22Rv1 (cell line): ENCODE results near the gene DACH1.

Experiments used
- H3K27ac ChIP-seq: fragments of 450-650 bp; 2 replicates; pipeline ENCODE4 v1.5.1; 2017
- ZFX ChIP-seq: fragments of 450-650 bp; IDR thresholded peaks from 2 replicates; pipeline ENCODE4 v1.6.1; 2017; ENCODE audit warnings: antibody characterized with exemption, borderline replicate concordance
- TF ChIP-seq, protein P1 (sequence below): fragments of 450-650 bp; IDR thresholded peaks from 2 replicates; pipeline ENCODE4 v1.5.1; 2017; ENCODE audit warnings: mild to moderate bottlenecking

Gene DACH1

DNA sequence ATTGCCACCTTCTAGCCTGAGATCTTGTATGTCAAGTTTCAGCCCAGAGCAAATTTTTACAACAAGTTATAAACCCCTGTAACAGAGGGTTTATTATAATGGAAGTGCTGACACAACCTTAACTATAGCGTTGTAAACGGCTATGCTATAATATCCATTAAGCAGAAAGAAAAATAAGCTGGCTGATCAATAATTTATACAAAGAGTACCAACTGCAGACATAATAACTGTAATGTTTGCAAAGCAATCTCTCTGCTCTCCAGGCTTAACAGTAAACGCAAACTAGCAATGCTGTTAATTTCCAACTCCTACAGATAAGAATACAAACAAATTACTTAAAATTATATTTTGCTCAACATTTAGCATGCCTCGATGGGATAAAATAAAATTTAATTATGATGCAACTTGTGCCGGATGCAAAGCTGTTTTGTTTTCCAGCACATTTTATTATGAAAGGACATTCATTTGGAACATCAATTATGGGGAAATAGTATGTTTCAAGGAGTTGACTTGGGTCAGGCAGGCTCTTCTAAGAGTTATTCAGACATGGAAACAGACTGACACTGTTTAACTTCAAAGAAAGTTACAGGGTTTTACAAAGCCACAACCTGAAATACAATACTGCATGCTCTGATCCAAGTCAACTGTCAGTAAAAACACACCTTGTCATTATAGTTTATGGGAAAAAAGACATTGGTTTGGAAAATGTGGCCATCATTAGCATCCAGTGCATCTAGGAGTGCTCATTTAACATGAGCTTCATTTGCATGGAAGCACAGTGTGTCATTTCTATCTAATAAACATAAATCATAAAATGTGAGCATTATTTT, 6.6 kb upstream of the DACH1 start:
- TF ChIP-seq, protein P1, sequence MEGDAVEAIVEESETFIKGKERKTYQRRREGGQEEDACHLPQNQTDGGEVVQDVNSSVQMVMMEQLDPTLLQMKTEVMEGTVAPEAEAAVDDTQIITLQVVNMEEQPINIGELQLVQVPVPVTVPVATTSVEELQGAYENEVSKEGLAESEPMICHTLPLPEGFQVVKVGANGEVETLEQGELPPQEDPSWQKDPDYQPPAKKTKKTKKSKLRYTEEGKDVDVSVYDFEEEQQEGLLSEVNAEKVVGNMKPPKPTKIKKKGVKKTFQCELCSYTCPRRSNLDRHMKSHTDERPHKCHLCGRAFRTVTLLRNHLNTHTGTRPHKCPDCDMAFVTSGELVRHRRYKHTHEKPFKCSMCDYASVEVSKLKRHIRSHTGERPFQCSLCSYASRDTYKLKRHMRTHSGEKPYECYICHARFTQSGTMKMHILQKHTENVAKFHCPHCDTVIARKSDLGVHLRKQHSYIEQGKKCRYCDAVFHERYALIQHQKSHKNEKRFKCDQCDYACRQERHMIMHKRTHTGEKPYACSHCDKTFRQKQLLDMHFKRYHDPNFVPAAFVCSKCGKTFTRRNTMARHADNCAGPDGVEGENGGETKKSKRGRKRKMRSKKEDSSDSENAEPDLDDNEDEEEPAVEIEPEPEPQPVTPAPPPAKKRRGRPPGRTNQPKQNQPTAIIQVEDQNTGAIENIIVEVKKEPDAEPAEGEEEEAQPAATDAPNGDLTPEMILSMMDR, result no peak
- no peak for TF ChIP-seq ZFX
- no peak overlapping the region for H3K27ac ChIP-seq

DNA sequence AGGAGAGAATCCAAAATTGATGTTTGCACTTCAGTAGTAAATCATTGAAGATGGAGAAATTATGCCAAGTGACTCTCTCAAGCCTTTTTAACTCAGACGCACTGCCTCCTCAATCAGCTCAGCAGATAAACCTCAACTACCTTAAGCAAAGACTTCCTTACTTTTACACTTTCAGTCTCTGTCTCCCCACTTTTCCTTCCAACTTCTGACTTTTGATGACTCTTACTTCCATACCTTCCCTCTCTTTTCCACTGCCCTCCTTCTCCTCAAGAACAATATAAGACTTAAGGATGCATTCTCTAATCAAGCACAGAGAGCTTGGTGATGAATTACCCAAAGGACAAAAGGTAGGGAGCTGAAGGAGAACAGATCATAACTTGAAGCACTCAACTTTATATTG, 4.8 kb upstream of the DACH1 start:
- TF ChIP-seq ZFX, result no peak
- TF ChIP-seq, protein P1, result no peak
- no peak overlapping the region for H3K27ac ChIP-seq

DNA sequence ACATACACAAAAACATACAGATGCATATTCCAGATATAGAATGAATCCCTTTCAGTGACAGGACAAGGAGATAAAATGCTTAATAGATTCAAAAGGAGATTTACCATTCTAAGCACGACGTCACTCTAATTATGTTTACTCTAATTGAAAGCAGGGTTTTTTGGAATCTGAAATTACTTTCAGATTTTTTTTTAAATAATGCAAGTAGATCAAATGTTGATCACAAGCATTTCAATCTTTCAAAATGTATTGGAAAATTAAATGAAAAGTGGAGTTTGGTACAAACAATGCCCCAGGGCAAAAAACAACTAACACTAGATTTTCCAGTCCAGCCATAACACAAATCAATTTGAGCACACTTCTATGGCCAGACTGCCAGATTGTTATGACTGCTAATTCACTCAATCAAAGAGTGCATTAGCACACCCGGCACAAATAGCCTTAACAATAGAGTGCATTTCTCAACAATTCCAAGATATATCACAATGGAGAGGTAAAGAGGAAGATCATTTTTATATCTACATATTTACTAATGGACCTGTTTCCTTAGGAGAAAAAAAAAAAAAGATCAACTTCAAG, 4.3 kb upstream of the DACH1 start:
- no peak overlapping the region for H3K27ac ChIP-seq
- TF ChIP-seq, protein P1, result no peak
- no peak for TF ChIP-seq ZFX

DNA sequence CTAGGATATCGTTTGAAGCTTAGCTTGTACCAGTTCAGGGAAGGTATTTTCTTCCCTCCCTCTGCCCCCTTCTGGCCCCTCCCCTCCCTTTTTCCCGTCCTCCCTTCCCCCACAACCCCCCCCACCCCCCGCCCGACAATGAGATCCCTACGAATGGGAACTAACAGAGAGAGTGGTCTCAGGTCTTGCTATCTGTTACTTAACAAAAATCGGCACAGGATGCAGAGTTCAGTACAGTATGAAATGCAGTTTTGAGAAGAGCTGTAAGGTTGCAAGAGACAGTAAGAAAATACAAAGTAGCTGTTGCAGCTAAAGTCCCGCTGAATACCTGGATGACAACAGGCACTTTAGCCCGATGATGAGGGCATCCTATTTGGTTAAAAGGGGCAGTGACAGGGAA, 3.1 kb upstream of the DACH1 start:
- H3K27ac ChIP-seq, result no peak overlapping the region
- TF ChIP-seq, protein P1, result no peak
- no peak for TF ChIP-seq ZFX

DNA sequence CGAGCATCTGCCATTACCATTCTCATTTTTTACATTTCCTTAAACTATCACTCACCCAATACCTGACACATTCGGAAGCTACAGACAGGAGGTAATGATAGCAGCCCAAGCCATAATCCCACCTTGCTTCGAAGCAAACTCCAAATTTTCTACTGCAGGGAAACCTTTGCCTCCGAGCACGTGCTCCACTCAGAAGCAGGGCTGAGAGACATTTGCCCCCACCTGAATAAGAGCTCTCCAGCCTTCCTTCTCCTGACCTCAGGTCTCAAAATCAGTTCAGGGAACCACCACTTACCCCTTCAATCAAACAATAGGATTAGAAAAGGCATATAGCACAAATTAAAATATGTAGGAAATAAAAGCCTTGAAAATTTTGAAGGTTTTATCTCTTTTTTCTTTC, 2.3 kb upstream of the DACH1 start:
- no peak for TF ChIP-seq ZFX
- TF ChIP-seq, protein P1, result no peak
- no peak overlapping the region for H3K27ac ChIP-seq

DNA sequence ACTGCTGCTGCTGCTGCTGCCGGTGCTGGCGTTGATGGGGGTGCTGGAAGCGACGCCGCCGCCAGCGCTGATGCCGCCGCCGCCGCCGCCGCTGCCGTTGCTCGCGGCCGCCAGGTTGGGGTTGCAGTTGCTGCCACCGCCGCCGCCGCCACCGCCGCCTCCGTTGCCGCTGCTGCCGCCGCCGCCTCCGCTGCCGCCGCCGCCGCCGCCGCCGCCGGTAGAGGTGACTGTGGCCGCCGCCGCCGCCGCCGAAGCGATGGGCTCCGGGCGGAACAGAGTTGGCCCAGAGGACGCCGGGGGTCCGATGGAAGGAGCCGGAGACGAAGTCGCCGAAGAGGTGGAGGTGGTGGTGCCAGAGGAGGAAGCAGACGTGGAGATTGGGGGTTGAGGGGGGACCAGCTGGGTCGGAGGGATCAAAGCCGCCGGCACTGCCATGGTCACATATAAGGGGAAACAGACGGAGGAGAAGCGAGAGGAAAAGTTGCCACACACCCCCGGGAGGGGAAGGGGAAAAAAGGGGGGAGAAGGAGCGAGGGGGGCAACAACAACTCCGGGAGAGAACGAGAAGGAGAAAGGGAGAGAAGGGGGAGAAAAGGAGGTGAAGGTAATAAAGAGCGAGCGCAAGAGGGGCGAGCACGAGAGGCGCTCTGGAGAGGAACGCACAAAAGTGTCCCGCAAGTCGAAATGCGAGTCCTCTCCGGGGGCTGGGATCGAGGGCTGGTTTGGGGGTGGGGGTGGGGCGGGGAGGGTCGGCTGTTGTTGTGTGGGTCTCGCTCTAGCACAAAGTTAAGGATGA, 471 bp downstream of the DACH1 start:
- peak overlapping the region; percentile 46 for H3K27ac ChIP-seq
- TF ChIP-seq, protein P1, result no peak
- no peak for TF ChIP-seq ZFX
